Measurements from ENCODE around the gene PLPP2. TPM values are rescaled to one million over a fixed set of nuclear protein-coding genes. Genes with fewer than 3 reads are reported as not detected.
"Not testable (repeated sequence)": the region's sequence is repeated elsewhere in the genome, so short reads cannot be mapped to it uniquely, and the experiment has no call there.

The PLPP2 gene
- total RNA-seq, 4 donors from 2014 or later = 2.5 to 22.2 (median 9.3) TPM

GRCh38 chr19:246551-246950, 44.7 kb downstream of the PLPP2 start:
- H3K27me3 ChIP-seq = no peaks in the 10 kb centered on the region
- H3K27ac ChIP-seq = no peak overlapping the region
- H3K4me1 ChIP-seq = no peaks in the 10 kb centered on the region
- no peaks in the 10 kb centered on the region for H3K36me3 ChIP-seq
- H3K9me3 ChIP-seq = no peaks in the 10 kb centered on the region
- WGBS, 2 donors = 74 to 77% methylated on average over 23 to 42 of the region's 48 CpGs
- DNase-seq (ENCODE audit: low spot score in 2 of 2) = no peak
- H3K4me3 ChIP-seq = no peak overlapping the region
- TF ChIP-seq POLR2A (IDR thresholded peaks at IDR 0.05) (no peak), EP300 (IDR thresholded peaks at IDR 0.05) (no peak), CTCF (IDR thresholded peaks at IDR 0.05) (no peak)

GRCh38 chr19:245900-246299, 45.3 kb downstream of the PLPP2 start:
- H3K36me3 ChIP-seq; H3K4me1 ChIP-seq; H3K9me3 ChIP-seq; H3K27me3 ChIP-seq; H3K27ac ChIP-seq; DNase-seq (ENCODE audit: low spot score in 2 of 2): not testable (repeated sequence)
- 72 to 75% methylated on average over 12 to 13 of the region's 13 CpGs for WGBS, 2 donors
- peak overlapping the region in 1 of 4 donors; percentile 34 for H3K4me3 ChIP-seq

- no peaks in the 10 kb centered on the region for H3K9me3 ChIP-seq
- H3K4me1 ChIP-seq = no peaks in the 10 kb centered on the region
- 88 to 97% methylated on average over 2 of the region's 2 CpGs for WGBS, 2 donors
- no peaks in the 10 kb centered on the region for H3K36me3 ChIP-seq
- no peak overlapping the region for H3K27ac ChIP-seq
- H3K4me3 ChIP-seq = no peak overlapping the region
- no peak for DNase-seq (ENCODE audit: low spot score in 2 of 2)
- H3K27me3 ChIP-seq = no peaks in the 10 kb centered on the region
- no peak for TF ChIP-seq CTCF (IDR thresholded peaks at IDR 0.05)
- no peak for TF ChIP-seq EP300 (IDR thresholded peaks at IDR 0.05)
Measured at GRCh38 chr19:245457-245856, 45.7 kb downstream of the PLPP2 start.

Other genes with a start within 250 kb of the PLPP2 start
- not detected for gene OR4F17, start 184.3 kb downstream of the PLPP2 start, total RNA-seq
- gene MIER2, start 53.4 kb upstream of the PLPP2 start, total RNA-seq = 10 to 100 TPM; 17.8 to 20.7 (median 19.1) TPM
- 1 to 10 TPM in 2 of 4 donors, under 1 TPM in 2; 0.21 to 2.7 (median 1.5) TPM for gene C2CD4C, start 117.7 kb upstream of the PLPP2 start, total RNA-seq
- gene SHC2, start 169.6 kb upstream of the PLPP2 start, total RNA-seq = 10 to 100 TPM; 13.5 to 41.1 (median 22.9) TPM
- under 1 TPM in 1 of 4 donors, not detected in 3; 0.21 TPM for gene MADCAM1, start 205.1 kb upstream of the PLPP2 start, total RNA-seq
- 100 to 1,000 TPM; 108 to 131 (median 115) TPM for gene TPGS1, start 216.1 kb upstream of the PLPP2 start, total RNA-seq
- 100 to 1,000 TPM in 1 of 4 donors, 10 to 100 TPM in 3; 60.7 to 110 (median 73.4) TPM for gene CDC34, start 240.4 kb upstream of the PLPP2 start, total RNA-seq